Measurements from ENCODE around the gene IL11RA.
A peak's percentile ranks its signal among the peaks of the same experiment; 100 is the strongest.

The IL11RA gene

DNA sequence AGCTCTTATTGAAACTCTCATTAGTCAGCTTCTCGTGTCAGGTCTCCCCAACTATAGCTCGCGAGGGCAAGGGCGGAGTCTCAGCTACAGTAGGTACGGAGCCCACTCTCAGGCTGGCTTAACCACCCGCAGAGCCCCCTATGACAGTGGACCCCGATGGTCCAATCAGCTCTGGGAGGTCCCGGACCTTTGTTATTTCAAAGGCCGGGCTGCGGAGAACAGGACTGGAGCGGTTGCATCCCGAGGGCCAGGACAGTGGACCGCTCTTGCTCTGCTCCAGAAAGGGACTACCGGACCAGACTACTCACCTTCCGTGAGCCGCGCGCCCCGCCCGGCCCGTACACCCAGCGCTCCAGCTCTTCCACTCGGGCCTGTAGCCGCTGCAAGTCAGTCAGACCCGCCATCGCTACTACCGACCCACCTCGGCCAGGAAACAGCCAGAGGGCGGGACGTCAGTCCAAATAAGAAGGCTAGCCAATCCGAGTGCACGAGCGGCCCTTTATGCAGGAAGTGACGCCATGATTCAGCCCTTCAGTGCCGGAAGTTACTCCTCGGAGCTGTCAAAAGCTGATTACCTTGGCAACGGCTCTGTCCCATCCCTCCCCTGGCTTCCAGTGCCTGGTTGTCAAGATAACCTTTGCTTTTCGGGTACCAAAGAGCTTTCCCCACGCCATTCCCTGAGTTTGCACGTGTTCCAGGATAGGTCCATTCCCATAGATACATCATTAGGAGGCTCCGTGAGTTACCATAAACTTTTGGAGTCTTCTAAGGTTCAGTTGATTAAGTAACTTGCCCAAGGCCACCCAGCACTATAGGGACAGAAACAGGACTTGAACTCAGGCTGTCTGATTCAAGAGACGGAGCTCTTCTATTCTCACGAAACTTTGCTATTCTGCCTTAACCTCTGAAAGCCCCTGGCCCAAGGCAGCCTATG is 31.7 kb upstream of the IL11RA start, which contains the start of gene DCTN3:
Gene DCTN3, minus strand, starts transcription at position 435 of the 934 bp plus-strand sequence. Its CDS starts 31 bp downstream, at position 404.
- Mint-ChIP-seq H3K27ac (no peak within 1 kb of the TSS), H3K36me3 (ENCODE audit: low read depth) (peaks cover 9% of the 10 kb centered on the region), H3K27me3 (ENCODE audit: low read depth, poor library complexity) (peaks cover 33% of the 10 kb centered on the region), H3K4me1 (peaks cover 23% of the 10 kb centered on the region), H3K9me3 (no peaks in the 10 kb centered on the region), H3K4me3 (peak within 1 kb of the TSS; percentile 93)
- TF ChIP-seq, protein P1, sequence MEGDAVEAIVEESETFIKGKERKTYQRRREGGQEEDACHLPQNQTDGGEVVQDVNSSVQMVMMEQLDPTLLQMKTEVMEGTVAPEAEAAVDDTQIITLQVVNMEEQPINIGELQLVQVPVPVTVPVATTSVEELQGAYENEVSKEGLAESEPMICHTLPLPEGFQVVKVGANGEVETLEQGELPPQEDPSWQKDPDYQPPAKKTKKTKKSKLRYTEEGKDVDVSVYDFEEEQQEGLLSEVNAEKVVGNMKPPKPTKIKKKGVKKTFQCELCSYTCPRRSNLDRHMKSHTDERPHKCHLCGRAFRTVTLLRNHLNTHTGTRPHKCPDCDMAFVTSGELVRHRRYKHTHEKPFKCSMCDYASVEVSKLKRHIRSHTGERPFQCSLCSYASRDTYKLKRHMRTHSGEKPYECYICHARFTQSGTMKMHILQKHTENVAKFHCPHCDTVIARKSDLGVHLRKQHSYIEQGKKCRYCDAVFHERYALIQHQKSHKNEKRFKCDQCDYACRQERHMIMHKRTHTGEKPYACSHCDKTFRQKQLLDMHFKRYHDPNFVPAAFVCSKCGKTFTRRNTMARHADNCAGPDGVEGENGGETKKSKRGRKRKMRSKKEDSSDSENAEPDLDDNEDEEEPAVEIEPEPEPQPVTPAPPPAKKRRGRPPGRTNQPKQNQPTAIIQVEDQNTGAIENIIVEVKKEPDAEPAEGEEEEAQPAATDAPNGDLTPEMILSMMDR (IDR thresholded peaks at IDR 0.05): no peak
- peak; percentile 86 for DNase-seq

GRCh38 chr9:34623374-34624235 is 28.4 kb upstream of the IL11RA start:
- DNase-seq: no peak
- Mint-ChIP-seq H3K9me3 (no peaks in the 10 kb centered on the region), H3K27me3 (ENCODE audit: low read depth, poor library complexity) (peaks cover 65% of the 10 kb centered on the region), H3K27ac (no peak overlapping the region), H3K4me3 (no peak overlapping the region), H3K4me1 (peaks cover 32% of the 10 kb centered on the region), H3K36me3 (ENCODE audit: low read depth) (no peaks in the 10 kb centered on the region)
- TF ChIP-seq, protein P1 (IDR thresholded peaks at IDR 0.05): no peak

- Mint-ChIP-seq H3K4me3 (peak overlapping the region; percentile 62), H3K9me3 (no peaks in the 10 kb centered on the region), H3K27ac (no peak overlapping the region), H3K36me3 (ENCODE audit: low read depth) (no peaks in the 10 kb centered on the region), H3K4me1 (peaks cover 31% of the 10 kb centered on the region), H3K27me3 (ENCODE audit: low read depth, poor library complexity) (peaks cover 74% of the 10 kb centered on the region)
- TF ChIP-seq, protein P1 (IDR thresholded peaks at IDR 0.05): no peak
- peak; percentile 53 for DNase-seq
These were observed 27.4 kb upstream of the IL11RA start for GRCh38 chr9:34624475-34625185.

- H3K27ac Mint-ChIP-seq: no peak overlapping the region
- TF ChIP-seq, protein P1 (IDR thresholded peaks at IDR 0.05): no peak
- H3K4me3 Mint-ChIP-seq: peak overlapping the region; percentile 62
- H3K36me3 Mint-ChIP-seq (ENCODE audit: low read depth): no peaks in the 10 kb centered on the region
- no peaks in the 10 kb centered on the region for H3K9me3 Mint-ChIP-seq
- peaks cover 28% of the 10 kb centered on the region for H3K4me1 Mint-ChIP-seq
- DNase-seq: no peak
- peaks cover 79% of the 10 kb centered on the region for H3K27me3 Mint-ChIP-seq (ENCODE audit: low read depth, poor library complexity)
These were observed 26.8 kb upstream of the IL11RA start for GRCh38 chr9:34625186-34625486.

DNA sequence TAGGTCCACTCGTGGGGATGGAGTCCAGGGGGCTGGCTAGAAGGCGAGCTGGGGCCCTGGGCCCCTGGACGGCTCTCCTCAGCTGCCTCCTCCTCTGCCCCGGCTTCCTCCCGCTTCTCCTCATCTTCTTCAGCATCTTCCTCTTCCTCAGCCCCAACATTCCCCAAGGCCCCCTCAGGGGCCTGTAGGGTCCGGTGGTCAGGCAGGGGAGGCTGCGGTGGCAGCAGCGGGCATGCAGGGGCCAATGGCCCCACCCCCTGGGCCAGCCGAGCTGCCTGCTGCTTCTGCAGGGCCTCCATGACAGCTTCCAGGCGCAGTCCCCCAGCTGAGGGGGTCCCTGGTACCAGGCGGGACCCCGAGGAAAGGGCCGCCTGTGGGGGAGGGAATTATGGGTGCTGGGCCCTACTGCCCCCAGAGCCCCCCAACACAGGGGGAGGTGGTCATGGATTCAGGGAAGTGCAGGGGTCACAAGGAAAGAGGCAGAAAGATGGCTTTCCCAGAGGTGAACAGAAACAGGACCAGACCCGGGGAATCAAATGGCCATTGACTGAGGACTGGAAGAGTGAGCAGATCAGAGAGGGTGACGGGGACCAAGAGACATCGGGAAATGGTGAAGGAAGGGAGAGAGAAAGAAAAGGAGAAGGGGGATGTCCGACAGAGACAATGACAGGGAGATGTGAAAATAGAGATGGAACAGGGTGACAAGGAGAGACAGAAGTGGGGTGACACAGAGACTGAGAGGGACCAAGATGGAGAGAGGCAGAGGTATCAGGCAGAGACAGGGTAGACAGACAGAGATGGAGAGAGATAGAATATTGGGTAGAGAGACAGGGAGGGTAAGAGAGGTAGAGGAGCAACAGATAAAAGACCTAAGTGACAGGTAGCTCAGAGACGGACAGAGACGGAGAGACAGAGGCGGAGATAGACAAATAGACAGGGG is 24.0 kb upstream of the IL11RA start:
- Mint-ChIP-seq H3K4me1 (peaks cover 31% of the 10 kb centered on the region), H3K36me3 (ENCODE audit: low read depth) (no peaks in the 10 kb centered on the region), H3K27me3 (ENCODE audit: low read depth, poor library complexity) (peaks cover 82% of the 10 kb centered on the region), H3K9me3 (no peaks in the 10 kb centered on the region), H3K4me3 (peak overlapping the region; percentile 86), H3K27ac (no peak overlapping the region)
- TF ChIP-seq, protein P1 (IDR thresholded peaks at IDR 0.05): no peak
- DNase-seq: no peak
